Ectodermal cell (in vitro differentiated cells): ENCODE data around the gene BRWD1.

Source experiments
- H3K27ac ChIP-seq: 2 replicates; pipeline ENCODE4 v1.7.0; 2013; ENCODE audit warnings: mild to moderate bottlenecking, low read depth, low read length; ENCODE audit not compliant: insufficient read depth, poor library complexity, severe bottlenecking
- H3K27me3 ChIP-seq: 2 replicates; pipeline ENCODE4 v1.7.0; 2013; ENCODE audit warnings: mild to moderate bottlenecking, low read length; ENCODE audit not compliant: insufficient read depth, control insufficient read depth, poor library complexity, severe bottlenecking
- H3K36me3 ChIP-seq: one replicate; pipeline ENCODE4 v1.7.0; 2013; ENCODE audit warnings: low read length; ENCODE audit not compliant: control insufficient read depth, insufficient read depth
- H3K4me1 ChIP-seq: one replicate; pipeline ENCODE4 v1.7.0; 2013; ENCODE audit warnings: low read length; ENCODE audit not compliant: control insufficient read depth, insufficient read depth
- H3K4me3 ChIP-seq: 2 replicates; pipeline ENCODE4 v1.7.0; 2013; ENCODE audit warnings: low read depth, low read length, control low read depth; ENCODE audit not compliant: insufficient read depth
- H3K9me3 ChIP-seq: 2 replicates; pipeline ENCODE4 v1.7.0; 2013; ENCODE audit warnings: mild to moderate bottlenecking, low read length, moderate library complexity; ENCODE audit not compliant: control insufficient read depth
- WGBS, 2 experiments: methylation state at CpG; one replicate each; pipeline ENCODE4 v1.1.7; 2013; ENCODE audit warnings: missing lambda C conversion rate in 2 of 2; 5-methylcytosine and 5-hydroxymethylcytosine counted together

BRWD1 gene

GRCh38 chr21:39288987-39289386 is 24.4 kb downstream of the BRWD1 start:
- no peaks in the 10 kb centered on the region for H3K4me1 ChIP-seq
- no peaks in the 10 kb centered on the region for H3K27me3 ChIP-seq
- no peak overlapping the region for H3K4me3 ChIP-seq
- no peak overlapping the region for H3K27ac ChIP-seq
- peaks cover 55% of the 10 kb centered on the region for H3K36me3 ChIP-seq
- WGBS, 2 experiments, result 83 to 94% methylated on average over 1 of the region's 1 CpG
- H3K9me3 ChIP-seq, result no peaks in the 10 kb centered on the region

GRCh38 chr21:39282911-39283310 is 30.5 kb downstream of the BRWD1 start:
- H3K4me3 ChIP-seq, result no peak overlapping the region
- no peaks in the 10 kb centered on the region for H3K27me3 ChIP-seq
- H3K36me3 ChIP-seq, result peaks cover 15% of the 10 kb centered on the region
- H3K9me3 ChIP-seq, result no peaks in the 10 kb centered on the region
- no peaks in the 10 kb centered on the region for H3K4me1 ChIP-seq
- 83 to 87% methylated on average over 5 to 6 of the region's 6 CpGs for WGBS, 2 experiments
- no peak overlapping the region for H3K27ac ChIP-seq

- no peak overlapping the region for H3K27ac ChIP-seq
- no peak overlapping the region for H3K4me3 ChIP-seq
- H3K36me3 ChIP-seq, result peaks cover 14% of the 10 kb centered on the region
- 88 to 100% methylated on average over 1 to 2 of the region's 6 CpGs for WGBS, 2 experiments
- H3K4me1 ChIP-seq, result no peaks in the 10 kb centered on the region
- H3K9me3 ChIP-seq, result no peaks in the 10 kb centered on the region
- H3K27me3 ChIP-seq, result no peaks in the 10 kb centered on the region
Measured at GRCh38 chr21:39281853-39282252, 31.6 kb downstream of the BRWD1 start.

- Histone ChIP-seq H3K27me3 (no peaks in the 10 kb centered on the region), H3K4me1 (no peaks in the 10 kb centered on the region), H3K27ac (no peak overlapping the region), H3K4me3 (no peak overlapping the region), H3K36me3 (peaks cover 10% of the 10 kb centered on the region), H3K9me3 (no peaks in the 10 kb centered on the region)
- WGBS, 2 experiments, result 92 to 94% methylated on average over 8 of the region's 8 CpGs
Measured at GRCh38 chr21:39281207-39281606, 32.2 kb downstream of the BRWD1 start.

- WGBS, 2 experiments, result 93 to 100% methylated on average over 1 to 2 of the region's 2 CpGs
- Histone ChIP-seq H3K27ac (no peak overlapping the region), H3K4me3 (no peak overlapping the region), H3K36me3 (peaks cover 36% of the 10 kb centered on the region), H3K27me3 (no peaks in the 10 kb centered on the region), H3K9me3 (no peaks in the 10 kb centered on the region), H3K4me1 (no peaks in the 10 kb centered on the region)
Measured at GRCh38 chr21:39269620-39270019, 43.8 kb downstream of the BRWD1 start.

- no peaks in the 10 kb centered on the region for H3K9me3 ChIP-seq
- WGBS, 2 experiments, result 43 to 50% methylated on average over 2 of the region's 2 CpGs
- no peaks in the 10 kb centered on the region for H3K27me3 ChIP-seq
- H3K36me3 ChIP-seq, result peaks cover 25% of the 10 kb centered on the region
- H3K4me1 ChIP-seq, result no peaks in the 10 kb centered on the region
- no peak overlapping the region for H3K4me3 ChIP-seq
- no peak overlapping the region for H3K27ac ChIP-seq
Measured at GRCh38 chr21:39265603-39266002, 47.8 kb downstream of the BRWD1 start.

GRCh38 chr21:39263372-39263771 is 50.1 kb downstream of the BRWD1 start:
- 96 to 100% methylated on average over 2 of the region's 2 CpGs for WGBS, 2 experiments
- peaks cover 19% of the 10 kb centered on the region for H3K36me3 ChIP-seq

GRCh38 chr21:39258207-39258606 is 55.2 kb downstream of the BRWD1 start:
- H3K27me3 ChIP-seq, result no peaks in the 10 kb centered on the region
- H3K9me3 ChIP-seq, result no peaks in the 10 kb centered on the region
- H3K4me3 ChIP-seq, result no peak overlapping the region
- H3K4me1 ChIP-seq, result no peaks in the 10 kb centered on the region
- 95 to 96% methylated on average over 3 to 4 of the region's 4 CpGs for WGBS, 2 experiments
- H3K27ac ChIP-seq, result no peak overlapping the region
- peaks cover 13% of the 10 kb centered on the region for H3K36me3 ChIP-seq

More at GRCh38 chr21:39263372-39263771, 50.1 kb downstream of the BRWD1 start:
- Histone ChIP-seq H3K4me1 (no peaks in the 10 kb centered on the region), H3K9me3 (no peaks in the 10 kb centered on the region), H3K4me3 (no peak overlapping the region), H3K27ac (no peak overlapping the region), H3K27me3 (no peaks in the 10 kb centered on the region)

- no peak overlapping the region for H3K4me3 ChIP-seq
- H3K27me3 ChIP-seq, result no peaks in the 10 kb centered on the region
- 95 to 100% methylated on average over 2 to 3 of the region's 3 CpGs for WGBS, 2 experiments
- H3K27ac ChIP-seq, result peak overlapping the region; percentile 6
- H3K9me3 ChIP-seq, result no peaks in the 10 kb centered on the region
- H3K4me1 ChIP-seq, result no peaks in the 10 kb centered on the region
- peaks cover 26% of the 10 kb centered on the region for H3K36me3 ChIP-seq
Measured at GRCh38 chr21:39251326-39251725, 62.1 kb downstream of the BRWD1 start.

GRCh38 chr21:39238275-39238674 is 75.2 kb downstream of the BRWD1 start:
- H3K27me3 ChIP-seq, result no peaks in the 10 kb centered on the region
- H3K27ac ChIP-seq, result no peak overlapping the region
- H3K4me1 ChIP-seq, result no peaks in the 10 kb centered on the region
- H3K9me3 ChIP-seq, result no peaks in the 10 kb centered on the region
- H3K36me3 ChIP-seq, result peaks cover 31% of the 10 kb centered on the region
- WGBS, 2 experiments, result 100% methylated on average over 1 of the region's 1 CpG
- no peak overlapping the region for H3K4me3 ChIP-seq

- 95 to 98% methylated on average over 3 of the region's 3 CpGs for WGBS, 2 experiments
- Histone ChIP-seq H3K4me3 (no peak overlapping the region), H3K9me3 (no peaks in the 10 kb centered on the region), H3K27me3 (no peaks in the 10 kb centered on the region), H3K27ac (peak overlapping the region; percentile 2), H3K4me1 (no peaks in the 10 kb centered on the region), H3K36me3 (peaks cover 36% of the 10 kb centered on the region)
Measured at GRCh38 chr21:39232861-39233291, 80.6 kb downstream of the BRWD1 start.
